ENCODE data around the gene MAP3K2. TPM values are rescaled to one million over a fixed set of nuclear protein-coding genes. Genes with fewer than 3 reads are reported as not detected.

MAP3K2 gene
- total and polyA plus RNA-seq, 2 of the 4 experiments (the other 2 are of a cell fraction), result 6.2 to 30.8 TPM

DNA sequence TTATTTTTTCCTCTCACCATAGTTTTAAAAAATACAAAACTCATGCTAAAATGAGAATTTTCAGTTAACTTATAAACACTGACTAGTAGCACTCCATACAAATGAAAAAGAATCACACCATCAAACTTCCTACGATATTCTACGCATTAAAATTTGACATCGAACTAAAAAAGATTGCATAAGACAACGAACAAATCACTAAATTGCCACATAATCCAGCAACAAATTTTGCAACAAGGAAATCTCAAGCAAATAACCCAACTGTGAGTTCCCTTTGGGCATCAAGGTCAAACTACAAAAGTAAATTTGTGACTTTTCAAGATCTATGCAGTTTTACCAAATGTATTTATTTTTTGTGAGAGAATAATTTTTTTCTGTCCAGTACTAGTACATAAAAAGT, 1.5 kb downstream of the MAP3K2 start:
- TF ChIP-seq MXI1 (IDR thresholded peaks at IDR 0.05; ENCODE audit: borderline replicate concordance, low read depth, low read length) (no peak), CEBPB (IDR thresholded peaks at IDR 0.05; ENCODE audit: low read depth, low read length) (peak; percentile 84)
- in situ Hi-C loops (cut with MboI; ENCODE audit: low sequenced_read_pairs), result no loop called here
- Histone ChIP-seq H4K91ac (ENCODE audit: insufficient read depth, low read depth, low read length) (no peak overlapping the region), H4K5ac (ENCODE audit: low read depth, low read length) (no peak overlapping the region), H4K20me1 (ENCODE audit: insufficient read depth, low read length) (peaks cover 50% of the 10 kb centered on the region), H4K8ac (ENCODE audit: low read depth in 2 of 2, low read length in 2 of 2) (no peak overlapping the region), H2AK9ac (replicated peaks; ENCODE audit: low read depth, low read length, poor library complexity) (no peak overlapping the region), H3K9me3 (ENCODE audit: control insufficient read depth, insufficient read depth, low read length) (no peaks in the 10 kb centered on the region), H3K27ac (ENCODE audit: insufficient read depth, low read length) (no peak overlapping the region), H2BK15ac (ENCODE audit: low read depth, low read length) (no peak overlapping the region), H3K18ac (ENCODE audit: low read depth, low read length) (no peak overlapping the region), H2AK5ac (ENCODE audit: low read depth, low read length) (no peak overlapping the region), H3K79me1 (ENCODE audit: low read depth in 1 of 2, low read length in 2 of 2) (peaks cover 12 to 40% of the 10 kb centered on the region in 2 experiments; a peak in 2 of 4 replicates), H3K56ac (ENCODE audit: extremely low read depth, insufficient read depth, low read length) (no peak overlapping the region), H3K36me3 (ENCODE audit: control insufficient read depth, insufficient read depth, low read length) (no peaks in the 10 kb centered on the region), H3K4ac (ENCODE audit: low read depth, low read length) (no peak overlapping the region), H3K4me2 (ENCODE audit: low read depth, low read length) (peak overlapping the region; percentile 96), H3K9me1 (ENCODE audit: insufficient read depth, low read length) (peaks cover 4% of the 10 kb centered on the region; the same call in 1 of the 2 replicates), H2BK20ac (ENCODE audit: low read depth, low read length) (no peak overlapping the region), H2BK120ac (ENCODE audit: low read depth, low read length) (no peak overlapping the region), H3K14ac (replicated peaks; ENCODE audit: low read depth, low read length) (no peak overlapping the region), H3K4me1 (ENCODE audit: control insufficient read depth, insufficient read depth, low read length) (peaks cover 5% of the 10 kb centered on the region; the same call in 1 of the 2 replicates), H3K27me3 (ENCODE audit: control insufficient read depth, insufficient read depth, low read length) (no peaks in the 10 kb centered on the region), H3K4me3 (ENCODE audit: insufficient read depth, low read depth, low read length) (peak overlapping the region; percentile 33), H3K9ac (ENCODE audit: low read depth, low read length) (no peak overlapping the region; the same call in 1 of the 2 replicates), H2BK5ac (ENCODE audit: low read depth, low read length, poor library complexity, severe bottlenecking) (no peak overlapping the region), H2AFZ (replicated peaks; ENCODE audit: low read length, poor library complexity) (no peak overlapping the region), H3K23ac (ENCODE audit: low read depth, low read length) (no peak overlapping the region)
- no peak for DNase-seq
- BruUV-seq (replicated peaks), result no TSS peak
- POLR2A ChIA-PET (ENCODE audit: unreplicated experiment), result no interaction called here
- WGBS, 2 experiments (ENCODE audit: extremely low coverage in 2 of 2, insufficient read length in 1 of 2), result no CpG with 5 or more reads among the region's 4 CpGs
- ATAC-seq (ENCODE audit: low read depth), result no peak
- intact Hi-C loops (cut with micrococcal nuclease), result loop anchor here (10.0 kb wide), 1 partner anchor 89 kb away; no protein-coding TSS in a partner anchor
- CTCF ChIA-PET, result no interaction called here
- dilution Hi-C loops (cut with HindIII; ENCODE audit: low sequenced_read_pairs, unreplicated experiment), result no loop called here
